Mesenchymal stem cell (in vitro differentiated cells and primary cell): ENCODE measurements around the gene ETNPPL.

Experiments
- DNase-seq: peaks from one replicate; pipeline ENCODE4 v3.0.0-alpha.2; 2013
- H2AFZ ChIP-seq: one replicate; pipeline ENCODE4 v1.6.1; 2013; ENCODE audit warnings: low read depth, mild to moderate bottlenecking, control low read depth, inconsistent platforms, low read length, moderate library complexity
- H2AK5ac ChIP-seq: 2 replicates; pipeline ENCODE4 v1.6.1; 2013; ENCODE audit warnings: low read length, moderate library complexity, mild to moderate bottlenecking, inconsistent platforms; ENCODE audit not compliant: severe bottlenecking
- H2BK120ac ChIP-seq: one replicate; pipeline ENCODE4 v1.6.1; 2013; ENCODE audit warnings: low read depth, mild to moderate bottlenecking, inconsistent platforms, low read length, moderate library complexity
- H2BK12ac ChIP-seq, 2 experiments: one replicate each; pipeline ENCODE4 v1.6.1; 2013; ENCODE audit warnings: inconsistent platforms in 2 of 2, low read length in 2 of 2, mild to moderate bottlenecking in 2 of 2, moderate library complexity in 2 of 2, control low read depth in 1 of 2
- H2BK15ac ChIP-seq: one replicate; pipeline ENCODE4 v1.6.1; 2013; ENCODE audit warnings: mild to moderate bottlenecking, low read depth, inconsistent platforms; ENCODE audit not compliant: poor library complexity, severe bottlenecking
- H2BK5ac ChIP-seq: 2 replicates; pipeline ENCODE4 v1.6.1; 2013; ENCODE audit warnings: low read depth, mild to moderate bottlenecking, low read length, control low read depth, inconsistent platforms; ENCODE audit not compliant: poor library complexity, severe bottlenecking
- H3K14ac ChIP-seq, 2 experiments: one replicate each; pipeline ENCODE4 v1.6.1; 2013; ENCODE audit warnings: inconsistent platforms in 2 of 2, low read length in 2 of 2, control low read depth in 1 of 2, mild to moderate bottlenecking in 1 of 2, moderate library complexity in 1 of 2
- H3K18ac ChIP-seq, 2 experiments: one replicate each; pipeline ENCODE4 v1.6.1; 2013; ENCODE audit warnings: inconsistent platforms in 2 of 2, low read length in 2 of 2, control low read depth in 1 of 2, low read depth in 1 of 2, mild to moderate bottlenecking in 1 of 2
- H3K23ac ChIP-seq, 2 experiments: one replicate each; pipeline ENCODE4 v1.6.1; 2013; ENCODE audit warnings: inconsistent platforms in 2 of 2, low read length in 2 of 2, mild to moderate bottlenecking in 2 of 2, moderate library complexity in 2 of 2, control low read depth in 1 of 2
- H3K27ac ChIP-seq: 2 replicates; pipeline ENCODE4 v1.5.1; 2013; ENCODE audit warnings: mild to moderate bottlenecking, moderate library complexity, low read length, control low read depth, inconsistent platforms; ENCODE audit not compliant: poor library complexity, severe bottlenecking
- H3K27me3 ChIP-seq, 2 experiments: 2 replicates each; pipeline versions ENCODE4 v1.6.1 to v1.7.0; 2013; ENCODE audit warnings: low read length in 2 of 2, mild to moderate bottlenecking in 2 of 2, moderate library complexity in 2 of 2, control low read depth in 1 of 2, inconsistent platforms in 1 of 2; ENCODE audit not compliant: control insufficient read depth in 1 of 2, insufficient read depth in 1 of 2
- H3K36me3 ChIP-seq, 2 experiments: 2 replicates each; pipeline versions ENCODE4 v1.6.1 to v1.7.0; 2013; ENCODE audit warnings: low read length in 2 of 2, control low read depth in 1 of 2, inconsistent platforms in 1 of 2, low read depth in 1 of 2, mild to moderate bottlenecking in 1 of 2; ENCODE audit not compliant: insufficient read depth in 2 of 2, control insufficient read depth in 1 of 2
- H3K4ac ChIP-seq, 2 experiments: one replicate each; pipeline ENCODE4 v1.6.1; 2013; ENCODE audit warnings: inconsistent platforms in 2 of 2, low read length in 2 of 2, mild to moderate bottlenecking in 2 of 2, moderate library complexity in 2 of 2, control low read depth in 1 of 2, low read depth in 1 of 2
- H3K4me1 ChIP-seq: 2 replicates; pipeline ENCODE4 v1.6.1; 2013; ENCODE audit warnings: low read depth, low read length, control low read depth; ENCODE audit not compliant: control insufficient read depth, insufficient read depth
- H3K4me2 ChIP-seq: 2 replicates; pipeline ENCODE4 v1.6.1; 2013; ENCODE audit warnings: low read length, mild to moderate bottlenecking, inconsistent platforms; ENCODE audit not compliant: poor library complexity, severe bottlenecking
- H3K4me3 ChIP-seq, 2 experiments: 2 replicates each; pipeline versions ENCODE4 v1.5.1 to v1.7.0; 2013; ENCODE audit warnings: low read length in 2 of 2, mild to moderate bottlenecking in 2 of 2, control low read depth in 1 of 2, low read depth in 1 of 2; ENCODE audit not compliant: insufficient read depth in 1 of 2
- H3K79me1 ChIP-seq: replicated peaks from 2 replicates; pipeline ENCODE4 v1.6.1; 2013; ENCODE audit warnings: mild to moderate bottlenecking, control low read depth, low read length, inconsistent platforms; ENCODE audit not compliant: poor library complexity, severe bottlenecking
- H3K9ac ChIP-seq: 2 replicates; pipeline ENCODE4 v1.7.0; 2013; ENCODE audit warnings: mild to moderate bottlenecking, low read length, moderate library complexity
- H3K9me3 ChIP-seq: 2 replicates; pipeline ENCODE4 v1.7.0; 2013; ENCODE audit warnings: mild to moderate bottlenecking, low read length; ENCODE audit not compliant: control insufficient read depth
- H4K8ac ChIP-seq: one replicate; pipeline ENCODE4 v1.6.1; 2013; ENCODE audit warnings: inconsistent platforms, mild to moderate bottlenecking, low read length, moderate library complexity
- H4K91ac ChIP-seq: one replicate; pipeline ENCODE4 v1.6.1; 2013; ENCODE audit warnings: mild to moderate bottlenecking, low read length, inconsistent platforms
- WGBS: methylation state at CpG from one replicate; pipeline ENCODE4 v1.1.7; 2013; ENCODE audit warnings: mixed read lengths; 5-methylcytosine and 5-hydroxymethylcytosine counted together

Gene ETNPPL

GRCh38 chr4:108763986-108764385, 1.1 kb upstream of the ETNPPL start:
- Histone ChIP-seq H2AFZ (no peak overlapping the region), H3K4ac (no peak overlapping the region), H3K9me3 (no peaks in the 10 kb centered on the region), H3K4me1 (peaks cover 3% of the 10 kb centered on the region), H4K8ac (no peak overlapping the region), H3K4me2 (no peak overlapping the region), H3K27me3 (peaks cover 14 to 18% of the 10 kb centered on the region in 2 experiments), H3K9ac (no peak overlapping the region), H3K4me3 (no peak overlapping the region), H2AK5ac (no peak overlapping the region), H3K27ac (no peak overlapping the region), H2BK12ac (no peak overlapping the region), H3K36me3 (peaks cover 0 to 3% of the 10 kb centered on the region in 2 experiments), H3K79me1 (no peaks in the 10 kb centered on the region), H2BK120ac (no peak overlapping the region), H4K91ac (no peak overlapping the region), H3K18ac (no peak overlapping the region), H3K23ac (no peak overlapping the region), H2BK15ac (no peak overlapping the region), H2BK5ac (no peak overlapping the region), H3K14ac (no peak overlapping the region)
- DNase-seq = no peak
- no CpG with 5 or more reads among the region's 4 CpGs for WGBS

- Histone ChIP-seq H3K27ac (no peak overlapping the region), H4K91ac (no peak overlapping the region), H3K23ac (no peak overlapping the region), H2BK5ac (no peak overlapping the region), H3K14ac (no peak overlapping the region), H3K79me1 (no peaks in the 10 kb centered on the region), H3K18ac (peak overlapping the region in 1 of 2 experiments; percentile 16), H4K8ac (no peak overlapping the region), H2BK120ac (no peak overlapping the region), H2BK15ac (no peak overlapping the region), H3K36me3 (peaks cover 0 to 3% of the 10 kb centered on the region in 2 experiments), H3K9ac (peak overlapping the region; percentile 13), H3K9me3 (no peaks in the 10 kb centered on the region), H3K4ac (no peak overlapping the region), H3K27me3 (peaks cover 14 to 18% of the 10 kb centered on the region in 2 experiments), H2AK5ac (no peak overlapping the region), H3K4me2 (peak overlapping the region; percentile 100), H2AFZ (peak overlapping the region; percentile 94), H2BK12ac (no peak overlapping the region), H3K4me3 (peak overlapping the region; percentile 61 to 90), H3K4me1 (peaks cover 3% of the 10 kb centered on the region)
- 48% methylated on average over 9 of the region's 11 CpGs for whole genome bisulfite sequencing
- peak; percentile 12 for DNase-seq
Measured at GRCh38 chr4:108763226-108763593, 357 bp upstream of the ETNPPL start.

GRCh38 chr4:108758498-108758897, 4.4 kb downstream of the ETNPPL start:
- Histone ChIP-seq H2BK5ac (no peak overlapping the region), H3K27me3 (peaks cover 11 to 16% of the 10 kb centered on the region in 2 experiments), H3K27ac (no peak overlapping the region), H3K18ac (no peak overlapping the region), H3K23ac (no peak overlapping the region), H3K4me1 (peaks cover 3% of the 10 kb centered on the region), H3K9ac (no peak overlapping the region), H3K4me2 (no peak overlapping the region), H4K91ac (no peak overlapping the region), H2AK5ac (no peak overlapping the region), H3K4ac (no peak overlapping the region), H3K14ac (peak overlapping the region in 1 of 2 experiments; percentile 39), H3K4me3 (no peak overlapping the region), H2BK15ac (no peak overlapping the region), H2BK120ac (no peak overlapping the region), H2AFZ (no peak overlapping the region), H3K36me3 (peaks cover 0 to 3% of the 10 kb centered on the region in 2 experiments), H3K79me1 (no peaks in the 10 kb centered on the region), H3K9me3 (no peaks in the 10 kb centered on the region), H4K8ac (no peak overlapping the region), H2BK12ac (no peak overlapping the region)
- 93% methylated on average over 5 of the region's 9 CpGs for WGBS
- no peak for DNase-seq

DNA sequence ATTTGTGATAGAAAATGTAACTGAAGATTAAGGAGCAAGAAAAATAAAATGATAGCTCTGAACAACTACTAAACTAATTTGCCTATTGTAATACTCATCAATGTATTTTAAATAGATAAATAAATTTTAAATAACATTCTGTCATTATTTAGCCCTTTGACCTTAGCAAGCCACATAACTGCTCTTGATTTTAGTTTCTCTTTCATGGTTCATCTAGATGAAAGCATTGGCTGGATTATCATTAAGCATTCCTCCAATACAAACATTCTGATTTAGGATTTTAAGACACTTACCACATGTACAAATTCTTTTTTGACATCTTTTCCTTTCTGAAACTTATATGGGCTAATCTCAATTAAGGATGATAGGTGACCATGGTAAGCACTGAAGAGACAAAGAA, 8.5 kb downstream of the ETNPPL start:
- H3K4me2 ChIP-seq = no peak overlapping the region
- no peaks in the 10 kb centered on the region for H3K36me3 ChIP-seq
- H2BK15ac ChIP-seq = no peak overlapping the region
- H3K23ac ChIP-seq = no peak overlapping the region
- no peak overlapping the region for H2AFZ ChIP-seq
- no peak overlapping the region for H3K18ac ChIP-seq
- H3K4ac ChIP-seq = no peak overlapping the region
- H3K9me3 ChIP-seq = no peaks in the 10 kb centered on the region
- H3K27ac ChIP-seq = no peak overlapping the region
- H2BK5ac ChIP-seq = no peak overlapping the region
- no peak overlapping the region for H4K91ac ChIP-seq
- H3K14ac ChIP-seq = no peak overlapping the region
- H3K9ac ChIP-seq = no peak overlapping the region
- no peak overlapping the region for H3K4me3 ChIP-seq
- H3K27me3 ChIP-seq = no peaks in the 10 kb centered on the region
- no peak for DNase-seq
- no peak overlapping the region for H2AK5ac ChIP-seq
- H4K8ac ChIP-seq = no peak overlapping the region
- H2BK12ac ChIP-seq = no peak overlapping the region
- H2BK120ac ChIP-seq = no peak overlapping the region
- H3K79me1 ChIP-seq = no peaks in the 10 kb centered on the region
- no peaks in the 10 kb centered on the region for H3K4me1 ChIP-seq
